Skeletal muscle tissue (tissue), 4 donors: ENCODE measurements around the gene TOMM40. TPM values are rescaled to one million over a fixed set of nuclear protein-coding genes. Genes with fewer than 3 reads are reported as not detected.
A peak's percentile ranks its signal among the peaks of the same experiment; 100 is the strongest.
"Not testable (repeated sequence)": the region's sequence is repeated elsewhere in the genome, so short reads cannot be mapped to it uniquely, and the experiment has no call there.

Experiments
- H3K27ac ChIP-seq: one replicate; pipeline ENCODE4 v1.7.0; 2013; ENCODE audit warnings: mild to moderate bottlenecking, low read depth, low read length, inconsistent platforms
- H3K27me3 ChIP-seq, 3 donors: one replicate each; pipeline ENCODE4 v1.7.0; 2013; ENCODE audit warnings: low read length in 3 of 3; ENCODE audit not compliant: control insufficient read depth in 3 of 3, insufficient read depth in 3 of 3
- H3K36me3 ChIP-seq, 3 donors: one replicate each; pipeline ENCODE4 v1.7.0; 2013; ENCODE audit warnings: low read length in 3 of 3; ENCODE audit not compliant: control insufficient read depth in 3 of 3, insufficient read depth in 3 of 3
- H3K4me1 ChIP-seq, 3 donors: one replicate each; pipeline ENCODE4 v1.7.0; 2013; ENCODE audit warnings: low read length in 3 of 3, mild to moderate bottlenecking in 3 of 3; ENCODE audit not compliant: control insufficient read depth in 3 of 3, insufficient read depth in 3 of 3
- H3K4me3 ChIP-seq, 3 donors: one replicate each; pipeline ENCODE4 v1.7.0; 2013; ENCODE audit warnings: low read length in 3 of 3
- H3K9ac ChIP-seq, 3 donors: one replicate each; pipeline ENCODE4 v1.7.0; 2013; ENCODE audit warnings: low read length in 3 of 3, mild to moderate bottlenecking in 3 of 3, moderate library complexity in 2 of 3, low read depth in 1 of 3
- H3K9me3 ChIP-seq, 3 donors: one replicate each; pipeline ENCODE4 v1.7.0; 2013; ENCODE audit warnings: low read length in 3 of 3; ENCODE audit not compliant: control insufficient read depth in 3 of 3
- total RNA-seq: library from RNA; depleted of rRNA; stranded (reverse); fragments of >200 nt; gene quantifications from one replicate; pipeline ENCODE4 v1.2.3, GENCODE V29; 2014
- donor health status: Osteomylitis.

The TOMM40 gene
- total RNA-seq, 1 donor from 2014 or later, result 22.4 TPM

GRCh38 chr19:44925114-44925891 is 34.2 kb downstream of the TOMM40 start:
- peak overlapping the region; percentile 30 for H3K27ac ChIP-seq
- H3K9me3 ChIP-seq, result no peaks in the 10 kb centered on the region
- H3K9ac ChIP-seq, result no peak overlapping the region

GRCh38 chr19:44926245-44927077 is 35.4 kb downstream of the TOMM40 start:
- H3K27me3 ChIP-seq, H3K36me3 ChIP-seq, H3K27ac ChIP-seq, H3K9me3 ChIP-seq, H3K9ac ChIP-seq: not testable (repeated sequence)
- peak overlapping the region in 1 of 3 donors; percentile 31 for H3K4me3 ChIP-seq
- H3K4me1 ChIP-seq, result peaks cover 7 to 15% (median 11%) of the 10 kb centered on the region in 3 donors

More at GRCh38 chr19:44925114-44925891, 34.2 kb downstream of the TOMM40 start:
- H3K27me3 ChIP-seq, result no peaks in the 10 kb centered on the region
- no peaks in the 10 kb centered on the region for H3K36me3 ChIP-seq
- peaks cover 7 to 15% (median 11%) of the 10 kb centered on the region in 3 donors for H3K4me1 ChIP-seq
- H3K4me3 ChIP-seq, result no peak overlapping the region

GRCh38 chr19:44927746-44928145 is 36.7 kb downstream of the TOMM40 start:
- H3K27me3 ChIP-seq, result no peaks in the 10 kb centered on the region
- H3K4me3 ChIP-seq, result no peak overlapping the region
- no peak overlapping the region for H3K27ac ChIP-seq

GRCh38 chr19:44930088-44930487 is 39.0 kb downstream of the TOMM40 start:
- H3K4me1 ChIP-seq, result peaks cover 7 to 14% (median 11%) of the 10 kb centered on the region in 3 donors
- no peaks in the 10 kb centered on the region for H3K27me3 ChIP-seq
- H3K27ac ChIP-seq, result no peak overlapping the region
- no peak overlapping the region for H3K9ac ChIP-seq
- no peak overlapping the region for H3K4me3 ChIP-seq
- H3K9me3 ChIP-seq, result no peaks in the 10 kb centered on the region
- no peaks in the 10 kb centered on the region for H3K36me3 ChIP-seq

More at GRCh38 chr19:44927746-44928145, 36.7 kb downstream of the TOMM40 start:
- H3K9ac ChIP-seq, result no peak overlapping the region
- no peaks in the 10 kb centered on the region for H3K9me3 ChIP-seq
- H3K4me1 ChIP-seq, result peaks cover 7 to 15% (median 11%) of the 10 kb centered on the region in 3 donors
- H3K36me3 ChIP-seq, result no peaks in the 10 kb centered on the region

- H3K27ac ChIP-seq, result no peak overlapping the region
- H3K36me3 ChIP-seq, result no peaks in the 10 kb centered on the region
- no peaks in the 10 kb centered on the region for H3K27me3 ChIP-seq
- H3K4me1 ChIP-seq, result peaks cover 3 to 6% (median 4%) of the 10 kb centered on the region in 3 donors
- no peaks in the 10 kb centered on the region for H3K9me3 ChIP-seq
- H3K9ac ChIP-seq, result no peak overlapping the region
- no peak overlapping the region for H3K4me3 ChIP-seq
Measured at GRCh38 chr19:44931541-44931940, 40.5 kb downstream of the TOMM40 start.

- no peaks in the 10 kb centered on the region for H3K4me1 ChIP-seq
Measured at GRCh38 chr19:44939668-44940067, 48.6 kb downstream of the TOMM40 start.

GRCh38 chr19:44942067-44942571 is 51.1 kb downstream of the TOMM40 start, which contains the start of gene APOC4:
APOC4 (plus strand) TSS chr19:44942237; CDS start chr19:44942278, 41 bp downstream.
- Histone ChIP-seq H3K27me3 (no peaks in the 10 kb centered on the region), H3K9me3 (no peaks in the 10 kb centered on the region), H3K4me1 (no peaks in the 10 kb centered on the region), H3K9ac (no peak within 1 kb of the TSS), H3K36me3 (no peaks in the 10 kb centered on the region), H3K27ac (no peak within 1 kb of the TSS), H3K4me3 (no peak within 1 kb of the TSS)

More at GRCh38 chr19:44939668-44940067, 48.6 kb downstream of the TOMM40 start:
- Histone ChIP-seq H3K36me3 (no peaks in the 10 kb centered on the region), H3K4me3 (no peak overlapping the region), H3K27ac (no peak overlapping the region), H3K9me3 (no peaks in the 10 kb centered on the region), H3K9ac (no peak overlapping the region), H3K27me3 (no peaks in the 10 kb centered on the region)

- Histone ChIP-seq H3K4me3 (no peak overlapping the region), H3K27ac (no peak overlapping the region), H3K4me1 (no peaks in the 10 kb centered on the region), H3K9me3 (no peaks in the 10 kb centered on the region), H3K9ac (no peak overlapping the region), H3K27me3 (no peaks in the 10 kb centered on the region), H3K36me3 (no peaks in the 10 kb centered on the region)
Measured at GRCh38 chr19:44943801-44944249, 52.8 kb downstream of the TOMM40 start.

GRCh38 chr19:44947041-44947581 is 56.1 kb downstream of the TOMM40 start:
- Histone ChIP-seq H3K9ac (no peak overlapping the region), H3K9me3 (no peaks in the 10 kb centered on the region), H3K4me1 (peaks cover 7 to 11% (median 9%) of the 10 kb centered on the region in 3 donors), H3K4me3 (no peak overlapping the region), H3K36me3 (peaks cover 4 to 7% (median 4%) of the 10 kb centered on the region in 3 donors), H3K27me3 (no peaks in the 10 kb centered on the region), H3K27ac (no peak overlapping the region)
